HL-60/S4 treated with retinoic acid at 250 ng/mL for 4 days and 3 days (cell line): ENCODE data around the gene PDZD7.

ENCODE experiments used
- in situ Hi-C: fragments of 300-500 bp; cut with MboI; formaldehyde crosslinking; loops from 2 replicates; pipeline ENCODE4 v1.7.0; 2022; ENCODE audit warnings: low sequenced_read_pairs

PDZD7 gene

DNA sequence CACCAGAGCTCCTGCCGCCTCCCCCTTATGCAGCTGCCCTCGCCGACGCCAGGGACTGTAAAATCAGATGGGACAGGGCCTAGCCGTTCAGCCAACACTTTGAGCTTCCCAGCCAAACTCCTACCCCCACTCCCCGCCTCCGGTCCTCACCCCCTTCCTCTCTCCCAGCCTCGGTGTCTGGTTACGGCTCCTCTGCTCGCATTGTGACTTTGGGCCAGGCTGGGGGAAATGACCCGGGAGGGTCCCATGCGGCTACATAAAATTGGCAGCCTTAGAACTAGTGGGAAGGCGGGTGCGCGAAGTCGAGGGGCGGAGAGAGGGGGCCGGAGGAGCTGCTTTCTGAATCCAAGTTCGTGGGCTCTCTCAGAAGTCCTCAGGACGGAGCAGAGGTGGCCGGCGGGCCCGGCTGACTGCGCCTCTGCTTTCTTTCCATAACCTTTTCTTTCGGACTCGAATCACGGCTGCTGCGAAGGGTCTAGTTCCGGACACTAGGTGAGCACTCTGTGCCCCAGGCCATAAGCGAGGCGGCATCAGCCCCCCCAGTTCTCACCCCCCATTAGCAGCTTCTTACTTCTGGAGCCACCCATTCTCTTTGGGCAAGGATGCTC lies 30.8 kb upstream of the PDZD7 start, which contains the start of gene KAZALD1:
KAZALD1 (plus strand) TSS at position 366 of the 608 bp plus-strand sequence. CDS start 604 bp downstream, outside the sequence.
- in situ Hi-C loops: no loop called here

DNA sequence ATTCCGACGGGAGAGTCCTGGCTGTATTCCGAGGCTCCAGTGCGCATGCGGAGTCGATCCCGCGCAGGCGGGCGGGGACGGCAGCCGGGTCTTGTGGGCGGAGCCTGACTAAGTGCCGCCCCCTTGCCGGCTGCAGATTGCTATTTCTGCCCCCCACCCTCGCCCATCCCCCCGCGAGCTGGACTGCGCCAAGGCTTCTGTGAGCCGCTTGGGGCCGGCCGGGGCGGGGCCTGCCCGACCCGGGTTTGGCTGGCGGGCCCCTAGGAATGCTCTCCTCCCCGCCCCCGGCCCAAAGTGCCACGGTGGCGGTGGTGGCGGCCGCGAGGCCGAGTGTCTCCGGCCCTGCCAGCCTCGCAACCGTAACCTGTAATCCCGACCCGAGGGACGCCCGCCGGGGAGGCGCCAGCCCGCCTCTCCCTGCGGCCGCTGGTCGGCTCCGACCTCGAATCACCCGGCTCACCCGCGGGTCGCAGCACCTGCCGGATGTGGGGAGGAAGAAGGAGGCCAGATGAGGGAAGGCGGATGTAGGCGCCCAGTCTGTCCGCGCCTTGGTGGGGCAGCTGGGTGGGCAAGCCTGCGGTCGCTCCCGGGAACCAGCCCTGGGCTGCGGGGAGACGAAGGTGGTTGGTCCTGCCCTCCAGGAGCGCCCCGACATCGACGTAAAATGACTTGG lies 30.2 kb upstream of the PDZD7 start:
- in situ Hi-C loops: no loop called here

- in situ Hi-C loops: no loop called here
These were observed 29.4 kb upstream of the PDZD7 start for GRCh38 chr10:101060036-101060950.

DNA sequence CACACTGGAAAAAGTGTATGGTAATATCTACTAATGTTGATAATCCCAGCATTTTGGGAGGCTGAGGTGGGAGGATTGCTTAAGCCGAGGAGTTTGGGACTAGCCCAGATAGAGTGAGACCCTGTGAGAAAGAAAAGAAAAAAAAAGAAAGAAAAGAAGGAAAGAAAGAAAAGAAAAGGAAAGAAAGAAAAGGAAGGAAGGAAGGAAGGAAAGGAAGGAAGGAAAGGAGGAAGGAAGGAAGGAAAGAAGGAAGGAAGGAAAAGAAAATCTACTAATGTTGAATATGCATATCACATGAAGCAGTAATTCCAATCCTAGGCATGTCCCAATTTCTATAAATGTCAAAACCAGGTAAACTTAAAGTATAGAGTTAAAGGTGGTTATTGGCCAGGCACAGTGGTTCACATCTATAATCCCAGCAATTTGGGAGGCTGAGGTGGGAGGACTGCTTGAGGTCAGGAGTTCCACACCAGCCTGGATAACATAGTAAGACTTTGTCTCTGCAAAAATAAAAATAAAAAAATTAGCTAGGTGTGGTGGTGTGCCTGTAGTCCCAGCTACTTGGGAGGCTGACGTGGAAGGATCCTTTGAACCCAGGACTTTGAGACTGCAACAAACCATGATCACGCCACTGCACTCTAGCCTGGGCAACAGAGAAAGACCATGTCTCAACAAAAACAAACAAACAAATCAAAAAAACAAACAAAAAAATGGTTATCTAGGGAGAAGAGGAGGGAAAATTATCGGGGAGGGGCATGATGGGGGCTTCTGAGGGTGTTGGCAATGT lies 25.6 kb upstream of the PDZD7 start:
- in situ Hi-C loops: no loop called here

DNA sequence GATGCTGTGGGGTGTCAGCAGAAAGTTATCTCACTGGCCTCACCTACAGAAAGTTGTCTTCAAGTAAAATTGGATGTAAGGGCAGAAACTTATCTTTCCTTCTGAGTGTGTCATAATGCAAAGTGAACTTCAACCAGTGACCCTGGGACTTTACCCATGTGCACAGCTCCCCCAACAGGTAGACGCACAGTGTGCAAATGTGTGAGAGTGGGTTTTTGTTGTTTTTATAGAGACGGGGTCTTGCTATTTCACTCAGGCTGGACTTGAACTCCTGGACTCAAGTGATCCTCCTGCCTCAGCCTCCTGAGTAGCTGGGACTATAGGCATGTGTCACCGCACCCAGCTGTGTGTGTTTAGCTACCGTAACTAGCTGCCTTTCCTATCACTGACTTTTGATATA lies 24.5 kb upstream of the PDZD7 start:
- in situ Hi-C loops: no loop called here

GRCh38 chr10:101054876-101055275 lies 23.9 kb upstream of the PDZD7 start:
- in situ Hi-C loops: no loop called here

DNA sequence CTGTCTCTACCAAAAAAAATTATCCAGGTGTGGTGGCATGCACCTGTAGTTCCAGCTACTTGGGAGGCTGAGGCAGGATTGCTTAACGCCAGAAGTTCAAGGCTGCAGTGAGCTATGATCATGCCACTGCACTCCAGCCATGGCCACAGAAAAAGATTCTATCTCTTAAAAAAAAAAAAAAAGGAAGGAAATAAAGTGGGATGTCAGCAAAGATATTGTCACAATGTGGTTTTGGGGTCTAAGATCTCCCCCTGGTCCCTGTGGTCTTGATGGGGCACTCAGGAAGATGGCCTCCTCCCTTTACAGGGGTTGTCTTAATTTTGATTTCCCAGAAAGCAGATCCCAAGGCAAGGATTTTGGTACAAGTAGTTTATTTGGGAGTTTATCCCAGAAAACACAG lies 23.4 kb upstream of the PDZD7 start:
- in situ Hi-C loops: no loop called here

GRCh38 chr10:101053516-101053915 lies 22.6 kb upstream of the PDZD7 start:
- in situ Hi-C loops: no loop called here

DNA sequence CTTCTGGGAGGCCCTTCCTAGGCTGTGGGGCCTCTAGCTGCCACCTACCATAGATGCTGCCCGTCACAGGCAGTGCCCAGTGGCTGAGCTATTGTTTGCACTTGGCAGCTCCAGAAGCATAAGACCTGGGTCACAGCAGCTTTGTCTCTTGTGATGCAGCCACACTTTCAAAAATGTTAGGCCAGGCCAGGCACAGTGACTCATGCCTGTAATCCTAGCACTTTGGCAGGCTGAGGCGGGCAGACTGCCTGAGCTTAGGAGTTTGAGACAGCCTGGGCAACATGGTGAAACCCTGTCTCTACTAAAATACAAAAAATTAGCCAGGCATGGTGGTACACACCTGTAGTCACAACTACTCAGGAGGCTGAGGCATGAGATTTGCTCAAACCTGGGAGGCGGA lies 21.4 kb upstream of the PDZD7 start:
- in situ Hi-C loops: no loop called here

DNA sequence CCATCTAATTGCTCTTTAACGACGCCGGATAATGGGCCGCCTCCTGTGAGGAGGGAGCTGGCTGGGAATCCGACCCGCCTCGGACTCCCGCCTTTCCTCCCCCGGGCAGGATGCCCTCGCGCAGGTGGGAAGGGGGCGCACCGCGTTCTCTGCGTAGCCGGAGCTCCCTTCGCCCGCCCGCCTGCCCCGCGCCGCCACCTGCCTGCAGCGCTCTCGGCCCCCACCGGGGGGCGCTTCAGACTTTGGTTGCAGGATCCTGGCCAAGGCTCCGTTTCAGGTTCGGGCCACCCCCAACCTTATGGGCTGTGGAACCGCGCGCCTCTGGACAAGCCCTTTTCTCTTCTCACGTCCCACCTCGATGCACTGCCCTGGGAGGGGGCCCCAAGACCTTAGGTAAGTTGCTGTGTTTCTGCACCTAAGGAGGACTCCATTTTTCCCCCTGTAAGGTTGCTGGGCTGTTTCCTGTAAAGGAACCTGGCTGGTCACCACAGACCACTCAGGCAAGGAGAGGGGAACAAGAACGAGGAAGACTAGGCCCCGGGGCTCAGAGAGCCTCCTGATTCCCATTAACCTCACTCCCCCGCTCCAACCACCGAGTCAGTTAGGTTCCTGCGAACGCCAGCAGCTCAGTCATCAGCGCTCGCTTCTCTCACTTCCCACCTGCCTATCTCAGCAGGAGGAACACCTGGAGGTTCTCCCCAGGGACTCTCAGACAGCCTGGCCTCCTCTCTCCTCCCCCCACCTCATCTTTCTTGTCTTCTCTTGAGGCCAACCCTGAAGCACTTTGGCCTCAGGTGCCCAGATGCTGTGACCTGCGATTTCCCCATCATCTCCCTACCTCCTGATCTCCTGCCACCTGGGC lies 19.5 kb upstream of the PDZD7 start:
- in situ Hi-C loops: no loop called here

GRCh38 chr10:101047961-101048892 lies 17.3 kb upstream of the PDZD7 start:
- in situ Hi-C loops: no loop called here

GRCh38 chr10:101047268-101047667 lies 16.3 kb upstream of the PDZD7 start:
- in situ Hi-C loops: no loop called here

GRCh38 chr10:101046332-101047238 lies 15.7 kb upstream of the PDZD7 start:
- in situ Hi-C loops: no loop called here

- in situ Hi-C loops: no loop called here
These were observed 13.2 kb upstream of the PDZD7 start for GRCh38 chr10:101044117-101044516.

DNA sequence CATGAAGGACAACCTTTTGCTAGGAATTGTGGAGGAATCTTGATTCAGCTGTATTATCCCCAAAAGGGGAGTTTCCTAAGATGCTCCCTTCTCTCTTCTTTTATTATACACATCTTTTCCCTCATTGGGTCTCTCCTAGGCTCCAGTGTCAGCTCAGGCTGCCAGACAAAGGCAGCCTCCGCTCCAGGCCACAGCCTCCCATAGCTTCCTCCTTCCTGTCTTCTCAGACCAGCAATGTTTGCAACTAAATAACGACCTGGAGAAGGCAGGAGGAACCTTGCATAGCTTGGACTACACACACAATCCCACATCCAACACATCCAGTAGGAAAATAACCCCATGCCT lies 12.4 kb upstream of the PDZD7 start:
- in situ Hi-C loops: no loop called here

- in situ Hi-C loops: no loop called here
These were observed 11.9 kb upstream of the PDZD7 start for GRCh38 chr10:101042667-101043362.

GRCh38 chr10:101042118-101042517 lies 11.2 kb upstream of the PDZD7 start:
- in situ Hi-C loops: no loop called here
